HuH-7 (cell line): ENCODE data around the gene CRTC3.

Experiments used
- DNase-seq: peaks from one replicate; pipeline ENCODE4 v3.0.0; 2011; ENCODE audit warnings: low spot score

CRTC3 gene

DNA sequence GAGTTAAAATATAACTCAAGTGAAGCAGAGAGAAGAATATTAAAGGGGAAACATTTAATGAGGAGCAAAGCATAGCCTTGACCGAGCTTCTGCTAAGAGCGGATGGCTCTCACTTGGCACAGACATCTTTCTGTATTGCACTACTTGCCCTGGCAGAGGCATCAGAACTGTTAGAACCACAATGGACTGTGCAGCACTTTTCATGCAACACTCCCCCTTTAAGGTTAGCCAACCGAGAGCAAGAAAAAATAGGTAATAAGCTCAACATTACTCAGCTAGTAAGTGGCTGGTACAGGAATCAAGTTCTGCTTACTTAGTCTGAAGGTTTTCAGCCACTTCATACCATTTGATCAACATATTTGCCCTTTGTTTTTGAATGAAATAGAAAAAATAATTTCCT lies 33.7 kb downstream of the CRTC3 start:
- no peak for DNase-seq

DNA sequence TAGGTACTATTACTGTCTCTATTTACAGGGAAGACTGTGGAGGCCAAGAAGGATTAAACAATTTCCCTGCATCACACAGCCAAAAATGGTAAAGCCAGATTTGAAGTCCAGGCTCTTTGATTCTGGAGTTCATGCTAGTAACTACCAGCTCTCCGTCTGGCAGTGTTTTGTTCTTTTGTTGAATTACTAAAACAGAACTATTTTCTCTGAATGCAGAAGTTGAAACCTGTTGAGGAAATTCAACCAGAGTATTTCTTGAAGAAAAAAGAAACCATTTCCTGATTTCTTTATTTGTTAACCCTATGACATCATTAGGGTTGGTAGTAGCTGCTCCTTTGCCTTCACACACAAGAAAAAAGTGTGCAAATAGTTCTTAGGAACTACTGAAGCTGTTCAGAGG lies 34.3 kb downstream of the CRTC3 start:
- DNase-seq = no peak

DNA sequence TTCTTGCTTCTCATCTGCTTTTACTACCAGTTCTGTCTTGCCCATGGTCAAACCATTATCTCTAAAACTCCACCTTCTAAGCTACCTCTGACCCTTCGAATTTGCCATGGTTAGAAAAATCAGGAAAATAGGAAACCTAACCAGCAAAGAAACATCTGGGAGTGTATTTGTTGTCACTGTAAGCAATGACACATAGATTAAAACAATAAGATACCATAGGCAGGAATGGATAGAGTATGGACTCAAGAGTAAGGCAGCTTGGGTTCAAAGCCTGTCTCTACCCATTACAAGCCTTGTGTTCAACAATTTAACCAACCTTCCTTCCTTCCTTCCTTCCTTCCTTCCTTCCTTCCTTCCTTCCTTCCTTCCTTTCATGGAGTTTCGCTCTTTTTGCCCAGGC lies 34.9 kb downstream of the CRTC3 start:
- no peak for DNase-seq

DNA sequence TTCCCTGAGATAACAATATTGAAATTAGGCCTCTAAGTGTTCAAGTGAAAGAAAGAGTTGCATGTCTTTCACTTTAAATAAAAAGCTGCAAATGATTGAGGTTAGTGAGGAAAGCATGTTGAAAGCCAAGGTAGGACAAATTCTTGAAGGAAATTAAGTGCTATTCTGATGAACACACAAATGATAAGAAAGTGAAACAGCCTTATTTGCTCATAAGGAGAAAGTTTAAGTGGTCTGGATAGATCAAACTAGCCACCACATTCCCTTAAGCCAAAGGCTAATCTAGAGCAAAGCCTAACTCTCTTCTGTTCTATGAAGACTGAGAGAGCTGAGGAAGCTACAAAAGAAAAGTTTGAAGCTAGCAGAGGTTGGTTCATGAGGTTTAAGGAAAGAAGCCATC lies 36.1 kb downstream of the CRTC3 start:
- no peak for DNase-seq

DNA sequence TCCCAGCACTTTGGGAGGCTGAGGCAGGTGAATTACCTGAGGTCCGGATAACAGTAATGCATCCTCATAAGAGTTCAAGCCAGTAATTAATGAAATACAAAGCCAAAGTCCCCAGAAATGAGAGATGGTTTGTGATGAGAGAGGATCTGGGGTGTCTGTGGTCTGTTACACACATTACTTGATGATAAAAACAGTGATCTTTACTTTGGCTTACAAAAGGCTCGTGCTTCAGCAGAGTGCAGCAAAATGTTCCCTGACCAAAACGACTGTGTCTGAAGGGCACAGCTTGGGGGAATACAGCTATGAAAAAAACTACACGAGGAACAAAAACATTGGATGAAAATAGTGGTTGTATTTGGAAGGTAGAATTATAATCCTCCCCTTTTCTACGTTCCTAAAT lies 40.9 kb downstream of the CRTC3 start:
- DNase-seq = no peak

DNA sequence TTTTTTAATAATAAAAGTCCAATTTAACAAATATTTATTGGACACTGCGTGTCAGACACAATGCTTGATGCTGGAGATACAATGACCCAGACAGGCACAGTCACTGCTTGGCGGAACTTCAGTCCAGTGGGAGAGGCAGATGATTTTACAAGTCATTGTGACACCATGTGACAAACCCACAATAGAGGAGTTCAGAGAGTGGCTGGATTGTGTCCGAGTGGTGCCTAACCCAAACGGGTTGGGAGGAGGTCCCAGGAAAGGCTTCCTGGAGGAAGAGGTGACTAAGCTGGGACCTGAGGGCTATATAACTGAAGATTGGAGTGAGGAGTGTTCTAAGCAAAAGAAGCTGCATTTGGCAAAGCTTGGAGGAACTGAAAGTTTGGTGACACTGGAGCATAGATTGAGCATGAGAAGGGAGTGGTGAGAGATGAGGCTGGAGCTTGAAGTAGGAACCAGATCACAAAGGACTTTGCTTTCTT lies 41.4 kb downstream of the CRTC3 start:
- no peak for DNase-seq

DNA sequence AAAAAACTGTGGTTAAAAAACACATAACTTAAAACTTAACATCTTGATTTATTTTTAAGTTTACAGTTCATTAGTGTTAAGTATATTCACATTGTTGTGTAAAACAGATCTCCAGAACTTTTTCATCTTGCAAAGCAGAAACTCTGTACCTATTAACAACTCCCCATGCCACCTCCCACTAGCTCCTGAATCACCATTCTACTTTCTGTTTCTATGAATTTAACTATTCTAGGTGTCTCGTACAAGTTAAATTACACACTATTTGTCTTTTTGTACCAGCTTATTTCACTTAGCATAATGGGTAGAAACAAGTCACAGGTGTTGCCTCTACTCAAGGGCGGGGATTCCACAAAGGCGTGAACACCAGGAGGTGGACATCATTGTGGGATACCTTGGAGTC lies 43.2 kb downstream of the CRTC3 start:
- no peak for DNase-seq

DNA sequence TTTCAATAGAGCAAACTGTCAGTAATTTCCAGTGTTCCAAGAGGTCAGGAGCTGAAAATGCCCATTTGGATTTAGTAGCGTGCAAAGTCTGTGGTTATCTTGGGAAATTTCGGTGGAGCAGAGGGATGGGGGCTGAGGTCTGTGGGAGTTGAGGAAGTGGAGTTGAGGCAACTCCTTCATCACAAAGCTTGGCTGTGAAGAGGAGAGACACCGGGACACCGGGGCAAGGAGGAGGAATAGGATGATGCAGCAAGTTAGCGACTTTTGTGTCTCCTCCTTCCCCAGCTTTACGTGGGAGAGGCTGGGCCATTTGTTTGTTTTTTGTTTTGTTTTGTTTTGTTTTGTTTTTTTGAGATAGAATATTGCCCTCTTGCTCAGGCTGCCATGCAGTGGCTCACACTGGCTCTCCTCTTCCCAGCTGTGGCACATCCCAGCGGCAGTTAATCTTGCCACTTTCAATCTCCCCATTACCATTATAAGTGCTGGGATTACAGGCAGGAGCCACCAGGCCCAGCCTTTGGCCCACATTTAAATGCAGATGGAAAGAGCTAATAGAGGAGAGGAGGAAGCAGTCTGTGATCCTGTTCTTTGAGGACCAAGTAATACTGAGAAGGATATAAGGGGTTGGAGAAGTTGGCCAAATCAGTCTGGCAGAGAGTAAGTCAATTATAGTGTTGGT lies 47.1 kb downstream of the CRTC3 start:
- no peak for DNase-seq

DNA sequence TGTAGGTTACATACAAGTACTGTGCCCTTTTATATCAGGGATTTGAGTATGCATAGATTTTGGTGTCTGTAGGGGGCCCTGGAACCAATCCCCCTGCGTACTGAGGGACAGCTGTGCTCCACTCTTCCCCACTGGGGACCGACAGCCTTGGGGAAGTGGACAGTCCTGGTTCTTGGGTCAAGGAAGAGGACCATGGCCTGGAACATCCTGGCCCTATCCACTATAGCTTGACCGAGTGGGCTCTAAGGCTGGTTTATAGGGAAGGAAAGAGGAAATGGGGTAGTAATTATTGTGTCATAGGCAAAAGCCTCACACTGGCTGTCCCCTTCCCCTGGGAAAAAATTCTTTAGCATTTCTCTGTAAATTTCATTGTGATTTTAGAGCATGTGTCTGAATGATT lies 49.5 kb downstream of the CRTC3 start:
- no peak for DNase-seq

DNA sequence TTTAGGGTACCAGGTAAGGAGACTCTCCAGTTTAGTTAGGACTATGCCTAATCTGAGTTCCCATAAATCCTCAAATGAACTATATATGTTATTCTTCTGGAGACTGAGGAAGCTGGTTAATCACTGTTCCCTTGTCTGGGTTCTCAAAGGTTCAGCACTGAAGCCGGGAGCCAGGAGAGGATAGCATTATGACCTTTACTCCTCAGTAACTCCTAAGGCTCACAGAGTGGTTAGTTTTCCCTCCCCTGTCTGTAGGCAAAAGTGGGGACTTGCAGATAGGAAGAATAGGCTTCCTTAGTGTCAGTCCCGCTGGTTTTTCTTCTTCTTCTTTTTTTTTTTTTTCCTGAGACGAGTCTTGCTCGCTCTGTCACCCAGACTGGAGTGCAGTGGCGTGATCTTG lies 50.4 kb downstream of the CRTC3 start:
- peak; percentile 32 for DNase-seq

DNA sequence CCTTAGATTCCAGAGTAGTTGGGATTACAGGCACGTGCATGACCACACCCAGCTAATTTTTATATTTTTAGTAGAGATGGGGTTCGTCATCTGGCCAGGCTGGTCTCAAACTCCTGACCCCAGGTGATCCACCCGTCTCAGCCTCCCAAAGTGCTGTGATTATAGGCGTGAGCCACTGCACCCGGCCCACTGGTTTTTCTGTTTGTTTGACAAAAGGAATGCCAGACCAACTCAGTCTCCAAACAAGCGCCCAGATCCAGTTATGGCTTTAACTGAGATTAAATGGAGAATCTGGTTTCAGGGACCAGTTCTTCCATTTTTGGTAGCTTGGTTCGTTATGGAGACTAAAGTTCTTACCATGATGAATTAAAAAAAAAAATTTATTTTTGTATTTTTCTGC lies 50.8 kb downstream of the CRTC3 start:
- no peak for DNase-seq

DNA sequence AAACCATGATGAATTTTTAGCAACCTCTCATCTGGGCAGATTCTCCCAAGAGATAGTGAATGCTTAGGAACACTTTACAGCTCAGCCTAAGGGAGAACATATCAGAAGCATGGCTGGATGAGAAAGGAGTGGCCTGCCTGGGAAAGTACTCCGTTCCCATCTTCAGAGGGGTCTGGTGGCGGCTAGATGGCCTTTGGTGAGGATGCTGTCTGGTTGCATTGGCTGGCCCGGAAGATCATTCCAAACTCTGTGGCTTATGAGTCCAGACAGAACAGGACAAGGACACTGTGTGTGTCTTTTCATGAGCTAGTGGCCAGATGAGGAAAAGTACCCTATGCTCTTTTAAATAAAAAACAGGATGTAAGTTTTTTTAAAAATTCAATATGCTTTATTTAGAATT lies 51.2 kb downstream of the CRTC3 start:
- no peak for DNase-seq

DNA sequence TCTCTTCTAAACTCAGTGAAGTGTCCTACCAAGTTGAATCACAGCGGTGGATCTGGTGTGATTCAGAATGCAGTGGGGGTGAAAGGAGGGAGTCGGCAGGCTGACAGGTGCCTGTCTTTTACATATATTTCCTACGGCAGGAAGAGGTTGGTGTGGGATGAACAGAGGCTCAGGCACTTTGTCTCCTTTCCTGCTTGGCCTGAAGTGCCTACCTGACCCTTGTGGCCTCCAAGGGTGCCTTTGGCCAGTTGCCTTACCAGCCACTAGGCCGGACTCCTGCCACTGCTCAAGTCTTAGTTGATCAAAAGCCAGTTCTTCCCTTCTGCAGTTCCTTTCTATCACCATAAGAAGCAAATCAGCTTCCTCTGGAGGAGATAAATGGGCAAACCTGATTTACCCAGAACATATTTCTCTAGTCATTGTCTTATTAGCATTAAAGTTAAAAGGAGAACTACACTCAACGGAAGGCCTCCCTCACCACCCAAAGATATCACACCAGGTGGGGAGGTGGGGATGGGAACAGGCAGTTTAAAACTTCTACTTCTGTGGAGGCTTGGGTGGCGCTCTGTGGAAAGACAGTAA lies 52.1 kb downstream of the CRTC3 start:
- DNase-seq = no peak

DNA sequence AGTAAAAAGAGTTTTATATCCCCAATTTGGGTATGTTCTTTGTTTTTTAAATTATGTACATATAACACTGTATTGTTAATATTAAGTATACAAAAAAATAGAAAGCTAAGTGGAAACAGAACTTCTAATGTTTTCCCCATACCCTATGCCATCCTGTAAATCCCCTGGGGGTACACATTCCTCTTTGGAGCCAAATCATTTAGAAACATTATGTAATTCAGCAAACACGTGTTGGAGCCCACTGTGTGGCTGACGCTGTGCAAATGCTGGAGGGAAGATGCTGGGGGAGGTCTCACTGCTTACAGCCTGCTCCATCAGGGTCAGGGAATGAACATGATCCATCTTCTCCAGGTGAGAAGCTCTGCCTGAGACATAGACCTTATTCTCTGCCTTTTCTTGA lies 52.8 kb downstream of the CRTC3 start:
- no peak for DNase-seq

DNA sequence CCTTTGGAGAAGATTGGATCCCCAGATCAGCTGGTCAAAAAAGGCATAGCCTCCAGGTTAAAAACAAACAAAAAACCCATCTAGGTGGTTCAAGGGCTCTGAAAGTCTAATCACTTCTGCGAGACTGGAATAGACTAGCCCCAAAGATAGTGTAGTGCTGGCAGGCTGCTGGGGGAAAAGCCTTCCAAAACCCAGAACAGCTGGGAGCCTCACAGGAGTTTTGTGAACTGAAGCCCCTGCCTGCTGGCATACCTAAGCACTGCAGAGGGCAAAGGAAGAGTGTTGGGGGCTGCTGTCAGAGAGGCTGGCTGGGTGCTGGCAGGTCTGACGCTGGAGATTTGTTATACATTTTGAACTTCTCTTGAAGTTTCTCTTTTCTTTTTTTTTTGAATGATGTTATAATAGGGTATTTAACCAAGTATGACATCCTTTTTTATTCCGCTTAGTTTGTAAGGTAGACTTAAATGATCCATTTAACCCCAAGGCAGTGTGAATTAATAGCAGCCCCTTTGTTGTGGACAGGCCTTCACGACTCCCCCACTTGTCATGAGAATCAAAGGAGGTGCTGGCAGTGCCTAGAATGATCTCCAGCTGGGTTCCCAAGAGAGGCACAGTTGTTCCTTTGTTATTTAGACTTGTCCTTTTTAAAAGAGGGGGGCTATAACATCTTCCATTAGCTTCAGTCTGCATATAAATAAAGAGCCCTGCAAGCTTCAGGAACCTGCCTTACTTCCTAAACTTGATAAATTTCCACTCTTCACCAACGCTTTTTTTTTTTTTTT lies 53.9 kb downstream of the CRTC3 start:
- no peak for DNase-seq

DNA sequence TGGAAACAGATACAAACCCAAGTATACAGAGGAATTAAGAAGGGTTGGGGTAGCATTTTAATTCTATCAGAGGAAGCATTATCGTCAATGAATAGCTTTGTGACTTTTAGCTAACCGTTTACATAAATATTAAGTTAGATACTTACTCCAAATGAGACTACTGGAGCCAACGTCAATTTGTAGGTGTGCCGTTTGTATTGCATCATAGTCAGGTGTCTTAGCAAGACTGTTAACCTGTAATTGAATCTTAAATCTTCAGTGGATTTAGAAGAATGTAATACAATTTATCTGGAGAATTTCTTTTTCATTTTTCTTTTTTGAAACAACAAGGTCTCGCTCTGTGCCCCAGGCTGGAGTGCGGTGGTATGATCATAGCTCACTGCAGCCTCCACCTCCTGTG lies 55.1 kb downstream of the CRTC3 start:
- no peak for DNase-seq

DNA sequence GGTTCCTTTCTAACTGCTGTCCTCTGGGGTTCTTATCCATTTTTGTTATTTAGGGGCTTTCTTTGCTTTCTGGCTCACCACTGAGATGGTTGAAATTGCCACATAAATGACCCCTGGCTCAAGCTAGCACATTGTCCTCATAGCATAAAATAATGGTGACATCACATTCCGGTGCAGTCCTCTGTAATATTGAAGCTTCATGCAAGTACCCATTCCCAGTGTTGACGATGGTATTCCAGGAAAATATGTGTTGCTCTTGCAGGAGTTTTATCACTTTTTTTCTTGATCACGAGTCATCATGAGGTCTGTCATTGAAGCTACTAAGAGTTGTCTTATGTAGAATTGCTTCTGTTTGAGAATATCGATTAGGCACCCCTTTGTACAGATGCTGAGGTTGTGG lies 56.1 kb downstream of the CRTC3 start:
- no peak for DNase-seq

DNA sequence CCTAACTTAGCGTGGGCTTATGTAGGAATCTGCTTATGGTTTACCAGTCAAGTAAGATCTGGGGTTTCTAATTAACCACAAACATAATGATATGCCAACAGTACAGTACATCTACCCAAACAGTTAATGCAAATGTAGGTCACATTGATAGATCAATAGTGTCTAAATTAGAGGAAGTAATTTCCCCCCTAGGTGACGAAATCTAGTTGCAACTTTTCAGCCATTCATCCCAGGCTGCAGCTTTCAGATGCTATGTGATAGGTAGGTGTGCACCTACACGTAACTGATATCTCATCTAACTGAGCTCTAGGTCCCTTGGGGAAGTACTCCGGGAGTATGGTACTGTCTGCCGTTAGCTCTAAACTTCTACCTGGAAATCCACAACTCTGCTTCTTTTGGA lies 57.2 kb downstream of the CRTC3 start:
- DNase-seq = no peak

DNA sequence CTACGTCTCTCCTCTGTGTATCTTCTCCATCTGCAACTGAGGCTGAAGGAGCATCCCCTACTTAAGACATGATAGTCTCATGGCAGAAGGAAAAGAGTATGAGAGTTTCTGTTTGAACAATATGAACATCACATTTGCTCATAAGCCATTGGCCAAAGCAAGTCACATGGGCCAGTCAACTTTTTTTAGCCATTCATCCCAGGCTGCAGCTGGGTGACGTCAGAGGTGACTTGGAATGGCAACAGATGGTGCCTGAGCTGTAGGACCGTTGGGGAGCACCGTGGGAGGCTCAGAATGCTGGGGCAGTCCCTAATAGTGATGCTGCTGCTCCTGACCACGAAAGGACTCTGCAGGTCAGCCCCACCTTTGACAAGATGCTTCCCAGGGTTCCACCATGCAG lies 58.7 kb downstream of the CRTC3 start:
- no peak for DNase-seq

DNA sequence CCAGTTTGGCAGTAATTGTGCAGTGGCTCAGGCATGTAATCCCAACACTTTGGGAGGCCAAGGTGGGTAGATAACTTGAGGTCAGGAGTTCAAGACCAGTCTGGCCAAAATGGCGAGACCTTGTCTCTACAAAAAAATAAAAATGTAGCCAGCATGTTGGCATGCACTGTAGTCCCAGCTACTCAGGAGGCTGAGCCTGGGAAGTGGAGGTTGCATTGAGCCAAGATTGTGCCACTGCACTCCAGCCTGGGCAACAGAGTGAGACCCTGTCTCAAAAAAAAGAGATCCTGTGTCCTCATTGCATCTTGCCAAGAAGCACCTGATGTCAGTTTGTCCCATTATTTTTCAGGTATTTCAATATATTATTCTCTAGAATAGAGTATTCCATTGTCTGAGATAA lies 61.8 kb downstream of the CRTC3 start:
- no peak for DNase-seq

DNA sequence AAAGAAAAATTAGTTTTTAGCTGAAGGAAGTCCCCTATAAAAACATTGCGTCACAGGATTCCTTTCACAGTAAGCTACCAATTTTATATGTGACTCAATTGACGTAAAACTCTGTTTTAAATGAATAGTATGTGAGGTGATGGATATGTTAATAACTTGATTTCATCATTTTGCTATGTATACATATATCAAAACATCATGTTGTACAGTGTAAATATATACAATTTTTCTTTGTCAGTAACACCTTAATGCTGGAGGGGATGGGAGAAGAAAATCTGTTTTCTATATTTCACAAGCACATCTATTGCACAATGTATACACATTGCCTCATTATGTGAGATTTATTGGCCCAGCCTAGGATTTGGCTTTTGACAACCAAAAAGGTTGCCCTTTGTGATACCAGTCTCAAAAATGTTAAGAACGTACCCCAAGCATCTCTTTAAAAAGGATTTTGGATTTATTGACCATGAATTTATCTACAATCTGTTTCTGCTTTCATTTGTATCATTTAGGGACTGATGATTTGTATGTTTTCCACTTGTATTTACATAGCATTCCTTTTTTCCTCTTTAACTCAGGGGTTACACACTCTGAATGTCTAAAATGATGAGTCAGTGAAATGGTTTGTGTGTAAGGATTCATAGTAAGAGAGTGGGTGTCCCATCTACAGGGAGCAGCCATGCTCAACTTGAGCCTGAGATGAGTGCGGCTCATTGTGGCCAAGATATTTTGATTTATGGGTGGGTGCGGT lies 62.6 kb downstream of the CRTC3 start:
- peak; percentile 62 for DNase-seq

DNA sequence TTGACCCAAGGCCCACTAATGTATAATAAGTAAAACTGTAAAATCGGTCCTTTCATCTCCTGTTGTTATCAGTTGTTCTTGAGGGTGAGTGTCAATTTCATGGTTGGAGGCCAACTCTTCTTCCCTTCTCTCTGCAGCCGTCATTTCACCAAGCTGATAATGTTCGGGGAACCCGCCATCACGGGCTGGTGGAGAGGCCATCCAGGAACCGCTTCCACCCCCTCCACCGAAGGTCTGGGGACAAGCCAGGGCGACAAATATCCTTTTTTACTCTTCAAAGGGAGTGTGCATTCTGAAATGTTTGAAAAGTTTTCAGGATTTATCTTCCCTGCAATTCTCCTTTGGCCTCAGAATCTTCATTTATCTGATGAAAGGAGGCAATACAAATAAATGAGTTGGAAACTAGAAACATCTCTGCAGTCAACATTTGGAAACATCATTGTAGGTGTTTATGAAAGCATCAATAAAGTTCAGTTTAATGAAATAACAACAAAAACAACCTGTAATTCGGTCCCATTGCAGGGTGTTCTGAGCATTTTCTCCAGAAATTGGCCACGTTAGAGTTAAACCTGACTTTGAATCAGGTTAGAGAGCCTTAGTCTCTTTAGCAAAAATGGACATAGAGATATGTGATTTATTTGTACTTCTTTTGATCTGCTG lies 63.9 kb downstream of the CRTC3 start:
- no peak for DNase-seq
